ENCODE data around the gene KCNIP4.

DNA sequence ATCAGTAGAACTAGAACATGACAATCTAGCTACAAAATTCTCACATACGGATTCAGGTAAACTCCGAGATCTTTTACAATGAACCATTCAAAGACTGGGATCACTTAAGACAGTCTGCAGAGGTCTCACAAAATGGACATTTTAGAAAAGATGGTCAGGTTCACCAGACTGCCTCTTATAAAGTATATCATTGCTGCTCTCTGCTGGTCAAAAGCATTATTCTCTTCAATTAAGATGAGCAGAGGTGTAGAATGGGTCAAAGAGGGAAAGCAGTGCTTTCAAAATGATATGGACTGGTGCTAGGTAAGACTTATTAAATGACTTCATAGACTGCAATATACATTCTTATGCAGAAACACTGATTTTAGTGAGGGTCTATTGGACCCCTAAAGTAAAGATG is 813.6 kb downstream of the KCNIP4 start:
- TF ChIP-seq, protein P1, sequence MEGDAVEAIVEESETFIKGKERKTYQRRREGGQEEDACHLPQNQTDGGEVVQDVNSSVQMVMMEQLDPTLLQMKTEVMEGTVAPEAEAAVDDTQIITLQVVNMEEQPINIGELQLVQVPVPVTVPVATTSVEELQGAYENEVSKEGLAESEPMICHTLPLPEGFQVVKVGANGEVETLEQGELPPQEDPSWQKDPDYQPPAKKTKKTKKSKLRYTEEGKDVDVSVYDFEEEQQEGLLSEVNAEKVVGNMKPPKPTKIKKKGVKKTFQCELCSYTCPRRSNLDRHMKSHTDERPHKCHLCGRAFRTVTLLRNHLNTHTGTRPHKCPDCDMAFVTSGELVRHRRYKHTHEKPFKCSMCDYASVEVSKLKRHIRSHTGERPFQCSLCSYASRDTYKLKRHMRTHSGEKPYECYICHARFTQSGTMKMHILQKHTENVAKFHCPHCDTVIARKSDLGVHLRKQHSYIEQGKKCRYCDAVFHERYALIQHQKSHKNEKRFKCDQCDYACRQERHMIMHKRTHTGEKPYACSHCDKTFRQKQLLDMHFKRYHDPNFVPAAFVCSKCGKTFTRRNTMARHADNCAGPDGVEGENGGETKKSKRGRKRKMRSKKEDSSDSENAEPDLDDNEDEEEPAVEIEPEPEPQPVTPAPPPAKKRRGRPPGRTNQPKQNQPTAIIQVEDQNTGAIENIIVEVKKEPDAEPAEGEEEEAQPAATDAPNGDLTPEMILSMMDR (IDR thresholded peaks at IDR 0.05 in 8 of 11, conservative IDR thresholded peaks at IDR 0.05 in 3 of 11), result no peak
- TF ChIP-seq POLR2A (IDR thresholded peaks at IDR 0.05), result no peak
